HEK293 (cell line): ENCODE measurements around the gene TPST1.
"Not testable (repeated sequence)": the region's sequence is repeated elsewhere in the genome, so short reads cannot be mapped to it uniquely, and the experiment has no call there.

Source experiments
- ZNF19 ChIP-seq: fragments of 450-650 bp; formaldehyde crosslinking; IDR thresholded peaks from 2 replicates; pipeline ENCODE4; 2016; ENCODE audit warnings: missing biosample characterization, missing genetic modification characterization, low read depth
- ZNF558 ChIP-seq: fragments of 450-650 bp; formaldehyde crosslinking; IDR thresholded peaks from 2 replicates; pipeline ENCODE4 v1.5.1; 2016; ENCODE audit warnings: missing biosample characterization, missing genetic modification characterization
- TF ChIP-seq, protein P1 (sequence below): fragments of 450-650 bp; formaldehyde crosslinking; IDR thresholded peaks from 2 replicates; pipeline ENCODE4 v1.5.1; 2016; ENCODE audit warnings: missing biosample characterization, missing genetic modification characterization
- TF ChIP-seq, protein P2 (sequence below): fragments of 450-650 bp; formaldehyde crosslinking; IDR thresholded peaks from 2 replicates; pipeline ENCODE4 v1.5.1; 2016; ENCODE audit warnings: missing biosample characterization, missing genetic modification characterization
- TF ChIP-seq, protein P3 (sequence below): fragments of 450-650 bp; formaldehyde crosslinking; IDR thresholded peaks from 2 replicates; pipeline ENCODE4 v1.5.1; 2016; ENCODE audit warnings: missing biosample characterization, missing genetic modification characterization

DNA sequence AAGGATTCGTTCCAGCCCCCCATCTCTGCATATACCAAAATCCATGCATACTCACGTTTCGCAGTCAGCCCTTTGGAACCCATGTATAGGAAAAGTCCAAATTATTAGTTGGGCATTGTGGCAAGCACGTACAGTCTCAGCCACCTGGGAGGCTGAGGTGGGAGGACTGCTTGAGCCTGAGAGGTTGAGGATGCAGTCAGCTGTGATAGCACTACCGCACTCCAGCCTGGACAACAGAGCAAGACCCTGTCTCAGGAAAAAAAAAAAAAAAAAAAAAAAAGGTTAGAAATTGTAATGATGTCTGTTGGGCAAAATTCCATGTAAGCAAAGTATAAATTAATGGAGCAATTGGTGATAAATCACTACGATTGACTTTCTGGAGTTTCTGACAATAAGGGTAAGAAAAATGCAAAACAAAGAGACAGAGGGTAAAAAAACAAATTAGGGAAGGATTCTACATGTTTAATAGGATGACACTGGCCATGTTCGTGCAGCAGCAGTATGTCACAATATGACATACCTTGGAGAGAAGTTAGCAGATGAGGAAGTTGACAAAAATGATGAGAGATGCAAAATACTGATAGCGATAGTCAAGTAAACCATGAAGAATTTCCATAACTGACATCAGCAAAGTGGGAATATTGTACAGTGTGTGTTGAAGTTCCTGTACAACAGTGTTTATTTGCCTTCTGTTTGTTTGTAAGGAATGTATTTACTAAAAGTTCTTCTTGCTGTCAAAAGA lies 177.2 kb downstream of the TPST1 start:
- TF ChIP-seq, protein P1, sequence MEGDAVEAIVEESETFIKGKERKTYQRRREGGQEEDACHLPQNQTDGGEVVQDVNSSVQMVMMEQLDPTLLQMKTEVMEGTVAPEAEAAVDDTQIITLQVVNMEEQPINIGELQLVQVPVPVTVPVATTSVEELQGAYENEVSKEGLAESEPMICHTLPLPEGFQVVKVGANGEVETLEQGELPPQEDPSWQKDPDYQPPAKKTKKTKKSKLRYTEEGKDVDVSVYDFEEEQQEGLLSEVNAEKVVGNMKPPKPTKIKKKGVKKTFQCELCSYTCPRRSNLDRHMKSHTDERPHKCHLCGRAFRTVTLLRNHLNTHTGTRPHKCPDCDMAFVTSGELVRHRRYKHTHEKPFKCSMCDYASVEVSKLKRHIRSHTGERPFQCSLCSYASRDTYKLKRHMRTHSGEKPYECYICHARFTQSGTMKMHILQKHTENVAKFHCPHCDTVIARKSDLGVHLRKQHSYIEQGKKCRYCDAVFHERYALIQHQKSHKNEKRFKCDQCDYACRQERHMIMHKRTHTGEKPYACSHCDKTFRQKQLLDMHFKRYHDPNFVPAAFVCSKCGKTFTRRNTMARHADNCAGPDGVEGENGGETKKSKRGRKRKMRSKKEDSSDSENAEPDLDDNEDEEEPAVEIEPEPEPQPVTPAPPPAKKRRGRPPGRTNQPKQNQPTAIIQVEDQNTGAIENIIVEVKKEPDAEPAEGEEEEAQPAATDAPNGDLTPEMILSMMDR = not testable (repeated sequence)
- TF ChIP-seq, protein P2, sequence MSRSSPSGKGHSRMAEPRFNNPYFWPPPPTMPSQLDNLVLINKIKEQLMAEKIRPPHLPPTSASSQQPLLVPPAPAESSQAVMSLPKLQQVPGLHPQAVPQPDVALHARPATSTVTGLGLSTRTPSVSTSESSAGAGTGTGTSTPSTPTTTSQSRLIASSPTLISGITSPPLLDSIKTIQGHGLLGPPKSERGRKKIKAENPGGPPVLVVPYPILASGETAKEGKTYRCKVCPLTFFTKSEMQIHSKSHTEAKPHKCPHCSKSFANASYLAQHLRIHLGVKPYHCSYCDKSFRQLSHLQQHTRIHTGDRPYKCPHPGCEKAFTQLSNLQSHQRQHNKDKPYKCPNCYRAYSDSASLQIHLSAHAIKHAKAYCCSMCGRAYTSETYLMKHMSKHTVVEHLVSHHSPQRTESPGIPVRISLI (tag by site-specific recombination) = not testable (repeated sequence)
- not testable (repeated sequence) for TF ChIP-seq ZNF558, ZNF19 (tag by site-specific recombination)
- TF ChIP-seq, protein P3, sequence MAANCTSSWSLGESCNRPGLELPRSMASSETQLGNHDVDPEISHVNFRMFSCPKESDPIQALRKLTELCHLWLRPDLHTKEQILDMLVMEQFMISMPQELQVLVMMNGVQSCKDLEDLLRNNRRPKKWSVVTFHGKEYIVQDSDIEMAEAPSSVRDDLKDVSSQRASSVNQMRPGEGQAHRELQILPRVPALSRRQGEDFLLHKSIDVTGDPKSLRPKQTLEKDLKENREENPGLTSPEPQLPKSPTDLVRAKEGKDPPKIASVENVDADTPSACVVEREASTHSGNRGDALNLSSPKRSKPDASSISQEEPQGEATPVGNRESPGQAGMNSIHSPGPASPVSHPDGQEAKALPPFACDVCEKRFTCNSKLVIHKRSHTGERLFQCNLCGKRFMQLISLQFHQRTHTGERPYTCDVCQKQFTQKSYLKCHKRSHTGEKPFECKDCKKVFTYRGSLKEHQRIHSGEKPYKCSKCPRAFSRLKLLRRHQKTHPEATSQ = not testable (repeated sequence)
